Fibroblast of pulmonary artery (primary cell): ENCODE results near the gene SOCS6.

ENCODE experiments used
- DNase-seq: peaks from one replicate; pipeline ENCODE4 v3.0.0-alpha.2; 2010; ENCODE audit warnings: low read depth
- H3K4me3 ChIP-seq: replicated peaks from 2 replicates; pipeline ENCODE4 v1.5.1; 2011; ENCODE audit warnings: low read depth, mild to moderate bottlenecking, control low read depth, low read length, moderate library complexity
- CTCF ChIP-seq: IDR thresholded peaks from 2 replicates; pipeline ENCODE4 v1.5.1; 2011; ENCODE audit warnings: mild to moderate bottlenecking, control low read depth, low read length, inconsistent platforms; ENCODE audit errors: missing control alignments

The SOCS6 gene

DNA sequence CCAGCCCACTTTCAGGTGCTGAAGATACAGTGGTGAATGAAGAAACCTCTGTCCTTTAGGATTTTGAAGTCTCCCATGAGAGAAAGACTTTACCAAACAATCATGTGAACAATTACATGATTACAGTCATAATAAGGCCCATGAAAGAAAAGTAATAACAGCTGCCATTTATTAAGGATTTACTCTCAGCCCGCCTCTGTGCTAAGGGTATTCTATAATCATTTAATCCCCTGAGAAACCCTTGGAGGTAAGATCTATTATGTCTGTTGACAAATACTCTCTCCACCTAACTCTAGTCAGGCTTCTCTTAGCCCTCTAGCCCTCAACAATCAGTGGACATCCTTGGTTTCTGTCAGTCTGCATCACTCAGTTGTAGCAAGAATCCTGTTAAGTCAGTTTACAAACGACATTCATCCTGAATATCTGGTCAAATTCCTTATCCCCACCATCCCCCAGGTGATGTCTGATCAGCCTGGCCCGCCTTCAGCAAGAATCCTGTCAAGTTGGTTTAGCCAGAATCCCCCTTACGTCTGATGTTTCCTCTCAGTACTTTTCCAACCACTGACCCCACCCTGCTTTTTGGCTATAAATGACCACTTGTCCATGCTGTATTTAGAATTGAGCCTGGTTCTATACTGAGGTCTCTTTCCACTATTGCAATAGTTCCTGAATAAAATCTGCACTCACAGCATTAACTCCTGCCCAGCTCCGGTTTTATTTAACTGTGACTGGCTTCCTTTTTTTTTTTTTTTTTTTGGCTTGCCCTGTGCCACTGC, 12.2 kb upstream of the SOCS6 start:
- no peak for DNase-seq
- TF ChIP-seq CTCF, result no peak
- no peak overlapping the region for H3K4me3 ChIP-seq

- DNase-seq, result no peak
- no peak for TF ChIP-seq CTCF
These were observed 9.4 kb upstream of the SOCS6 start for GRCh38 chr18:70279470-70279869.

GRCh38 chr18:70280007-70280925, 8.6 kb upstream of the SOCS6 start:
- TF ChIP-seq CTCF, result no peak
- DNase-seq, result peak; percentile 18

More at GRCh38 chr18:70279470-70279869, 9.4 kb upstream of the SOCS6 start:
- H3K4me3 ChIP-seq, result no peak overlapping the region

GRCh38 chr18:70284976-70285620, 3.7 kb upstream of the SOCS6 start:
- no peak for DNase-seq
- no peak for TF ChIP-seq CTCF
- H3K4me3 ChIP-seq, result no peak overlapping the region

More at GRCh38 chr18:70280007-70280925, 8.6 kb upstream of the SOCS6 start:
- no peak overlapping the region for H3K4me3 ChIP-seq

DNA sequence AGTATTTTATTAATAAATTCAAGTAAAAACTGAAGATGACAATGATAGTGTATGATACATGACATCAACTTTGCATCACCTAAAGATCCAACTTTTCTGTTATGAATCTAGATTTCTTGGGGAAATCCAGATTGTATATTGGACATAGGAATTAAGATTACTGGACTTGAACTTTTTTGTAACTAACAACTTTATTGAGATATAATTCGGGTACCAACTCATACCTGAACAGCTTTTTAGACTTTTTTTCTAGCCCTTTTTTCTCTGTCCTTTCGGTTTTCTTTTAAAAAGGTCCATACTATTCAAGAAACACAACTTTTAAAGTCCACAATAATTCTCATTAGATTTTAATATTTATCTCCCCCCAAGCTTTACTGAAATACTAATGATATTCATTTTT, 1.1 kb upstream of the SOCS6 start:
- no peak overlapping the region for H3K4me3 ChIP-seq

More for the DNA sequence above, 1.1 kb upstream of the SOCS6 start:
- no peak for TF ChIP-seq CTCF
- DNase-seq, result no peak
